A549 treated with AZD2906 at 1 μM for 4 hours (cell line): ENCODE measurements around the gene POLR2B. TPM values are rescaled to one million over a fixed set of nuclear protein-coding genes. Genes with fewer than 3 reads are reported as not detected.

Experiments
- total RNA-seq: library from RNA; stranded (reverse); fragments of 200-300 nt; extraction: Qiagen RNA extraction; gene quantifications from 5 replicates; pipeline ENCODE4 v1.2.3, GENCODE V29; 2022

The POLR2B gene
- 57.7 to 74.5 TPM (median 61.7 TPM) in 5 replicates for total RNA-seq

GRCh38 chr4:56978750-56979303, at the start of gene POLR2B:
Gene POLR2B, plus strand, starts transcription at chr4:56978896. Its CDS starts 90 bp downstream, at chr4:56978986.

GRCh38 chr4:56977321-56978012, 1.2 kb upstream of the POLR2B start, which contains the start of gene NOA1:
Gene NOA1, minus strand, starts transcription at chr4:56977606. Its CDS starts 21 bp downstream, at chr4:56977585.

Other genes starting within 250 kb of the POLR2B start
- 0.19 to 0.31 TPM in 2 of 5 replicates, not detected in the others for gene SPINK2, start 157.2 kb upstream of the POLR2B start, total RNA-seq
- 7.3 to 10.1 TPM (median 8.1 TPM) in 5 replicates for gene REST, start 71.0 kb upstream of the POLR2B start, total RNA-seq
- 14.9 to 16.0 TPM (median 15.6 TPM) in 5 replicates for gene NOA1, start 1.3 kb upstream of the POLR2B start, total RNA-seq
- 217 to 341 TPM (median 261 TPM) in 5 replicates for gene IGFBP7, start 131.5 kb downstream of the POLR2B start, total RNA-seq